Testis (tissue), 3 donors: ENCODE measurements around the gene TAAR9. TPM values are rescaled to one million over a fixed set of nuclear protein-coding genes. Genes with fewer than 3 reads are reported as not detected.
A peak's percentile ranks its signal among the peaks of the same experiment; 100 is the strongest.

Experiments used
- DNase-seq: peaks from one replicate; pipeline ENCODE4 v3.0.0-alpha.2; 2019
- H3K27ac ChIP-seq, 2 donors: fragments of 200-600 bp; sonication (generic); one replicate each; pipeline ENCODE4 v1.5.1; 2019
- H3K27me3 ChIP-seq: fragments of 200-600 bp; sonication (generic); one replicate; pipeline ENCODE4 v1.5.1; 2019
- H3K36me3 ChIP-seq: fragments of 200-600 bp; sonication (generic); one replicate; pipeline ENCODE4 v1.5.1; 2017; ENCODE audit warnings: low read depth; ENCODE audit errors: missing control alignments
- H3K4me1 ChIP-seq: fragments of 200-600 bp; sonication (generic); one replicate; pipeline ENCODE4 v1.5.1; 2019
- H3K4me3 ChIP-seq, 2 donors: fragments of 200-600 bp; sonication (generic); one replicate each; pipeline ENCODE4 v1.5.1; 2017 to 2019
- H3K9me3 ChIP-seq: fragments of 200-600 bp; sonication (generic); one replicate; pipeline ENCODE4 v1.5.1; 2017
- CTCF ChIP-seq, 3 experiments: fragments of 450-650 bp in 2 of 3; fragments of 200-600 bp in 1 of 3; sonication (generic) in 1 of 3; IDR thresholded peaks; one replicate each; pipeline ENCODE4 v1.5.1; 2016 to 2019; ENCODE audit warnings: antibody characterized with exemption in 3 of 3, mild to moderate bottlenecking in 2 of 3, moderate library complexity in 1 of 3
- POLR2A ChIP-seq: fragments of 450-650 bp; IDR thresholded peaks from one replicate; pipeline ENCODE4 v1.6.1; 2017; ENCODE audit warnings: antibody characterized with exemption, mild to moderate bottlenecking, moderate library complexity
- WGBS, 2 donors: methylation state at CpG; one replicate each; pipeline ENCODE4 v1.1.5; 2018; 5-methylcytosine and 5-hydroxymethylcytosine counted together
- intact Hi-C: fragments of 100-400 bp; cut with DNase I; formaldehyde crosslinking; loops from one replicate; pipeline ENCODE4 v1.15.1; 2023; ENCODE audit warnings: low total_unique reads
- polyA plus RNA-seq: library from polyadenylated mRNA; stranded (reverse); fragments of 350-450 nt; fragmentation: Illumina TruSeq; extraction: RNeasy Lipid Tissue Mini Kit (QIAGEN cat#74804); gene quantifications from one replicate; pipeline ENCODE4 v1.2.3, GENCODE V29; 2014; ENCODE audit warnings: low read depth, low replicate concordance; ENCODE audit not compliant: insufficient read depth
- total RNA-seq, 2 donors: library from RNA; depleted of rRNA; stranded (reverse); fragments of >200 nt; gene quantifications; one replicate each; pipeline ENCODE4 v1.2.3, GENCODE V29; 2016

Gene TAAR9
- total and polyA plus RNA-seq, 3 donors from 2014 or later: 0.39 TPM; not detected in 2

- H3K4me3 ChIP-seq: no peak overlapping the region
- H3K9me3 ChIP-seq: no peaks in the 10 kb centered on the region
- H3K36me3 ChIP-seq: no peaks in the 10 kb centered on the region
- no peak overlapping the region for H3K27ac ChIP-seq
- intact Hi-C loops: no loop called here
- H3K27me3 ChIP-seq: no peaks in the 10 kb centered on the region
- no peak for TF ChIP-seq POLR2A
- TF ChIP-seq CTCF (IDR thresholded peaks at IDR 0.05): no peak
- peaks cover 10% of the 10 kb centered on the region for H3K4me1 ChIP-seq
- no peak for DNase-seq
- WGBS, 2 donors: 82 to 86% methylated on average over 5 of the region's 5 CpGs
Measured at GRCh38 chr6:132506869-132507808, 30.9 kb upstream of the TAAR9 start.

GRCh38 chr6:132511210-132511830, 26.8 kb upstream of the TAAR9 start:
- no peaks in the 10 kb centered on the region for H3K36me3 ChIP-seq
- peaks cover 10% of the 10 kb centered on the region for H3K4me1 ChIP-seq
- TF ChIP-seq POLR2A: no peak
- no peak for TF ChIP-seq CTCF (IDR thresholded peaks at IDR 0.05)
- H3K27me3 ChIP-seq: no peaks in the 10 kb centered on the region
- intact Hi-C loops: no loop called here
- H3K4me3 ChIP-seq: no peak overlapping the region
- H3K9me3 ChIP-seq: no peaks in the 10 kb centered on the region
- no peak for DNase-seq
- H3K27ac ChIP-seq: peak overlapping the region in 1 of 2 donors; percentile 75
- 37 to 42% methylated on average over 4 of the region's 4 CpGs for WGBS, 2 donors

GRCh38 chr6:132511831-132512220, 26.3 kb upstream of the TAAR9 start:
- H3K9me3 ChIP-seq: no peaks in the 10 kb centered on the region
- H3K27me3 ChIP-seq: no peaks in the 10 kb centered on the region
- peaks cover 10% of the 10 kb centered on the region for H3K4me1 ChIP-seq
- no peak for DNase-seq
- peak overlapping the region; percentile 76 to 93 for H3K4me3 ChIP-seq
- TF ChIP-seq POLR2A (no peak), CTCF (IDR thresholded peaks at IDR 0.05) (no peak)
- intact Hi-C loops: no loop called here
- no peaks in the 10 kb centered on the region for H3K36me3 ChIP-seq
- WGBS, 2 donors: 22 to 28% methylated on average over 2 of the region's 2 CpGs
- H3K27ac ChIP-seq: peak overlapping the region; percentile 64 to 75

GRCh38 chr6:132512342-132512637, 25.8 kb upstream of the TAAR9 start:
- no peak for DNase-seq
- no peaks in the 10 kb centered on the region for H3K36me3 ChIP-seq
- H3K4me3 ChIP-seq: peak overlapping the region; percentile 76 to 93
- H3K4me1 ChIP-seq: peaks cover 10% of the 10 kb centered on the region
- intact Hi-C loops: no loop called here
- no peaks in the 10 kb centered on the region for H3K27me3 ChIP-seq
- no peaks in the 10 kb centered on the region for H3K9me3 ChIP-seq
- TF ChIP-seq POLR2A (no peak), CTCF (IDR thresholded peaks at IDR 0.05) (no peak)
- H3K27ac ChIP-seq: peak overlapping the region; percentile 64 to 75
- WGBS, 2 donors: 0 to 2% methylated on average over 7 of the region's 7 CpGs
